GM19467 (cell line): Measurements from ENCODE around the gene SYDE2.

ENCODE experiments used
- ATAC-seq: cut with Tn5 transposase; IDR thresholded peaks from one replicate; pipeline ENCODE4 v1.9.1; 2021; ENCODE audit warnings: mild to moderate bottlenecking, moderate library complexity; ENCODE audit not compliant: unreplicated experiment

The SYDE2 gene

GRCh38 chr1:85132078-85132720 is 68.6 kb downstream of the SYDE2 start:
- ATAC-seq: no peak

GRCh38 chr1:85128316-85128715 is 72.5 kb downstream of the SYDE2 start:
- ATAC-seq: no peak

- ATAC-seq: no peak
Observed at GRCh38 chr1:85125891-85126290, 74.9 kb downstream of the SYDE2 start.

- no peak for ATAC-seq
Observed at GRCh38 chr1:85124091-85124490, 76.7 kb downstream of the SYDE2 start.

- no peak for ATAC-seq
Observed at GRCh38 chr1:85122169-85122568, 78.6 kb downstream of the SYDE2 start.

GRCh38 chr1:85121744-85122143 is 79.1 kb downstream of the SYDE2 start:
- ATAC-seq: no peak

GRCh38 chr1:85118751-85119150 is 82.1 kb downstream of the SYDE2 start:
- no peak for ATAC-seq

GRCh38 chr1:85116856-85117255 is 84.0 kb downstream of the SYDE2 start:
- no peak for ATAC-seq

- ATAC-seq: no peak
Observed at GRCh38 chr1:85115933-85116332, 84.9 kb downstream of the SYDE2 start.

GRCh38 chr1:85111695-85112094 is 89.1 kb downstream of the SYDE2 start:
- no peak for ATAC-seq

GRCh38 chr1:85109475-85109874 is 91.3 kb downstream of the SYDE2 start:
- no peak for ATAC-seq
